GM19372 (cell line): ENCODE data around the gene HMGCS1.
A peak's percentile ranks its signal among the peaks of the same experiment; 100 is the strongest.
"Not testable (repeated sequence)": the region's sequence is repeated elsewhere in the genome, so short reads cannot be mapped to it uniquely, and the experiment has no call there.

Experiments
- ATAC-seq: cut with Tn5 transposase; IDR thresholded peaks from one replicate; pipeline ENCODE4 v1.9.1; 2021; ENCODE audit warnings: mild to moderate bottlenecking, low read depth, moderate library complexity; ENCODE audit not compliant: unreplicated experiment

The HMGCS1 gene

GRCh38 chr5:43313854-43314457, 744 bp upstream of the HMGCS1 start:
- ATAC-seq: no peak

- ATAC-seq: peak; percentile 0
These were observed 545 bp downstream of the HMGCS1 start for GRCh38 chr5:43312699-43313034.

- no peak for ATAC-seq
These were observed 1.0 kb downstream of the HMGCS1 start for GRCh38 chr5:43312076-43312661.

- no peak for ATAC-seq
These were observed 3.6 kb downstream of the HMGCS1 start for GRCh38 chr5:43309637-43310036.

- no peak for ATAC-seq
These were observed 4.1 kb downstream of the HMGCS1 start for GRCh38 chr5:43309122-43309521.

GRCh38 chr5:43306954-43307353, 6.3 kb downstream of the HMGCS1 start:
- not testable (repeated sequence) for ATAC-seq

- peak; percentile 65 for ATAC-seq
These were observed 7.2 kb downstream of the HMGCS1 start for GRCh38 chr5:43305948-43306565.

- no peak for ATAC-seq
These were observed 8.7 kb downstream of the HMGCS1 start for GRCh38 chr5:43304525-43304924.

GRCh38 chr5:43303242-43303641, 10.0 kb downstream of the HMGCS1 start:
- no peak for ATAC-seq

- ATAC-seq: no peak
These were observed 10.7 kb downstream of the HMGCS1 start for GRCh38 chr5:43302481-43302880.

- no peak for ATAC-seq
These were observed 11.5 kb downstream of the HMGCS1 start for GRCh38 chr5:43301653-43302091.

- ATAC-seq: no peak
These were observed 13.1 kb downstream of the HMGCS1 start for GRCh38 chr5:43300112-43300511.

GRCh38 chr5:43298443-43298842, 14.8 kb downstream of the HMGCS1 start:
- ATAC-seq: no peak

- ATAC-seq: no peak
These were observed 16.4 kb downstream of the HMGCS1 start for GRCh38 chr5:43296835-43297234.

- no peak for ATAC-seq
These were observed 18.0 kb downstream of the HMGCS1 start for GRCh38 chr5:43295202-43295601.

- no peak for ATAC-seq
These were observed 19.0 kb downstream of the HMGCS1 start for GRCh38 chr5:43294226-43294625.

GRCh38 chr5:43290726-43291125, 22.5 kb downstream of the HMGCS1 start:
- no peak for ATAC-seq

GRCh38 chr5:43288269-43288831, 24.9 kb downstream of the HMGCS1 start:
- no peak for ATAC-seq

- ATAC-seq: no peak
These were observed 25.7 kb downstream of the HMGCS1 start for GRCh38 chr5:43287493-43287892.

GRCh38 chr5:43286623-43287022, 26.6 kb downstream of the HMGCS1 start:
- ATAC-seq: no peak

- no peak for ATAC-seq
These were observed 31.2 kb downstream of the HMGCS1 start for GRCh38 chr5:43281840-43282658.
